GM12864 (cell line): ENCODE measurements around the gene MROH9.

ENCODE experiments used
- DNase-seq: peaks from one replicate; pipeline ENCODE4 v3.0.0-alpha.2; 2011; ENCODE audit warnings: low read depth
- H3K4me3 ChIP-seq: 2 replicates; pipeline ENCODE4 v1.5.1; 2011; ENCODE audit warnings: mild to moderate bottlenecking, low read depth, low read length, control low read depth
- CTCF ChIP-seq: IDR thresholded peaks from 2 replicates; pipeline ENCODE4 v1.5.1; 2011; ENCODE audit warnings: low read depth, mild to moderate bottlenecking, moderate library complexity, low read length, control low read depth, inconsistent platforms; ENCODE audit errors: missing control alignments

Gene MROH9

GRCh38 chr1:170987424-170987823 is 52.1 kb downstream of the MROH9 start:
- no peak for TF ChIP-seq CTCF
- no peak overlapping the region for H3K4me3 ChIP-seq
- DNase-seq: no peak

- no peak overlapping the region for H3K4me3 ChIP-seq
- no peak for DNase-seq
- no peak for TF ChIP-seq CTCF
These were observed 57.8 kb downstream of the MROH9 start for GRCh38 chr1:170993151-170993550.

- TF ChIP-seq CTCF: no peak
- no peak for DNase-seq
- no peak overlapping the region for H3K4me3 ChIP-seq
These were observed 58.4 kb downstream of the MROH9 start for GRCh38 chr1:170993717-170994116.

- H3K4me3 ChIP-seq: no peak overlapping the region
- no peak for DNase-seq
- TF ChIP-seq CTCF: no peak
These were observed 79.5 kb downstream of the MROH9 start for GRCh38 chr1:171014880-171015279.

GRCh38 chr1:171017426-171017825 is 82.1 kb downstream of the MROH9 start:
- DNase-seq: no peak
- no peak for TF ChIP-seq CTCF
- no peak overlapping the region for H3K4me3 ChIP-seq

GRCh38 chr1:171019971-171020370 is 84.6 kb downstream of the MROH9 start:
- no peak for TF ChIP-seq CTCF
- no peak for DNase-seq
- no peak overlapping the region for H3K4me3 ChIP-seq

GRCh38 chr1:171032822-171033702 is 97.7 kb downstream of the MROH9 start:
- DNase-seq: no peak
- no peak for TF ChIP-seq CTCF
- no peak overlapping the region for H3K4me3 ChIP-seq
